ENCODE measurements around the gene PTPRM. TPM values are rescaled to one million over a fixed set of nuclear protein-coding genes. Genes with fewer than 3 reads are reported as not detected.

PTPRM gene
- polyA plus RNA-seq, 3 donors, result 0.04 to 2.1 (median 0.66) TPM

GRCh38 chr18:8097399-8097798, 530.3 kb downstream of the PTPRM start:
- Mint-ChIP-seq H3K27ac (no peak overlapping the region), H3K4me3 (no peak overlapping the region), H3K9me3 (peaks cover 2 to 14% (median 5%) of the 10 kb centered on the region in 7 donors), H3K36me3 (no peaks in the 10 kb centered on the region), H3K4me1 (no peaks in the 10 kb centered on the region), H3K27me3 (ENCODE audit: low read depth in 3 of 3) (peaks cover 0 to 3% (median 0%) of the 10 kb centered on the region in 3 donors)
- Histone ChIP-seq H3K27ac (ENCODE audit: low read depth in 1 of 2, low read length in 2 of 2) (no peak overlapping the region), H3K36me3 (replicated peaks in 1 of 2; ENCODE audit: control insufficient read depth in 1 of 2, insufficient read depth in 2 of 2, low read length in 2 of 2) (no peaks in the 10 kb centered on the region), H4K20me1 (ENCODE audit: insufficient read depth, low read length) (no peaks in the 10 kb centered on the region), H3K4me1 (ENCODE audit: control insufficient read depth in 1 of 2, insufficient read depth in 2 of 2, low read length in 2 of 2) (no peaks in the 10 kb centered on the region), H3K4me2 (replicated peaks; ENCODE audit: extremely low read depth, low read length, poor library complexity, severe bottlenecking) (no peak overlapping the region), H3K9ac (ENCODE audit: insufficient read depth, low read length, poor library complexity, severe bottlenecking) (no peak overlapping the region), H3K9me3 (replicated peaks in 1 of 2; ENCODE audit: control insufficient read depth in 1 of 2, insufficient read depth in 1 of 2, low read length in 2 of 2) (peaks cover 0 to 8% of the 10 kb centered on the region in 2 donors), H3K79me2 (ENCODE audit: insufficient read depth, low read length) (no peaks in the 10 kb centered on the region), H3K4me3 (replicated peaks in 1 of 3; ENCODE audit: low read depth in 2 of 3, low read length in 3 of 3) (no peak overlapping the region), H2AFZ (ENCODE audit: insufficient read depth, low read depth, low read length, poor library complexity, severe bottlenecking) (no peak overlapping the region), H3K27me3 (ENCODE audit: control insufficient read depth in 2 of 2, insufficient read depth in 2 of 2, low read length in 2 of 2) (no peaks in the 10 kb centered on the region)
- TF ChIP-seq CTCF (IDR thresholded peaks at IDR 0.05), result no peak
- no peak for DNase-seq
- intact Hi-C loops (cut with micrococcal nuclease), result no loop called here

GRCh38 chr18:8097927-8098326, 530.8 kb downstream of the PTPRM start:
- TF ChIP-seq CTCF (IDR thresholded peaks at IDR 0.05), result no peak
- Histone ChIP-seq H2AFZ (ENCODE audit: insufficient read depth, low read depth, low read length, poor library complexity, severe bottlenecking) (no peak overlapping the region), H3K4me3 (replicated peaks in 1 of 3; ENCODE audit: low read depth in 2 of 3, low read length in 3 of 3) (no peak overlapping the region), H3K9me3 (replicated peaks in 1 of 2; ENCODE audit: control insufficient read depth in 1 of 2, insufficient read depth in 1 of 2, low read length in 2 of 2) (peaks cover 0 to 8% of the 10 kb centered on the region in 2 donors), H3K27me3 (ENCODE audit: control insufficient read depth in 2 of 2, insufficient read depth in 2 of 2, low read length in 2 of 2) (no peaks in the 10 kb centered on the region), H3K9ac (ENCODE audit: insufficient read depth, low read length, poor library complexity, severe bottlenecking) (no peak overlapping the region), H3K79me2 (ENCODE audit: insufficient read depth, low read length) (no peaks in the 10 kb centered on the region), H3K4me1 (ENCODE audit: control insufficient read depth in 1 of 2, insufficient read depth in 2 of 2, low read length in 2 of 2) (no peaks in the 10 kb centered on the region), H3K27ac (ENCODE audit: low read depth in 1 of 2, low read length in 2 of 2) (no peak overlapping the region), H3K36me3 (replicated peaks in 1 of 2; ENCODE audit: control insufficient read depth in 1 of 2, insufficient read depth in 2 of 2, low read length in 2 of 2) (no peaks in the 10 kb centered on the region), H3K4me2 (replicated peaks; ENCODE audit: extremely low read depth, low read length, poor library complexity, severe bottlenecking) (no peak overlapping the region), H4K20me1 (ENCODE audit: insufficient read depth, low read length) (no peaks in the 10 kb centered on the region)
- Mint-ChIP-seq H3K9me3 (peaks cover 5 to 11% (median 7%) of the 10 kb centered on the region in 7 donors), H3K27ac (no peak overlapping the region), H3K4me1 (no peaks in the 10 kb centered on the region), H3K27me3 (ENCODE audit: low read depth in 3 of 3) (peaks cover 0 to 3% (median 0%) of the 10 kb centered on the region in 3 donors), H3K36me3 (no peaks in the 10 kb centered on the region), H3K4me3 (no peak overlapping the region)
- DNase-seq, result no peak
- WGBS (ENCODE audit: insufficient coverage), result no CpG with 5 or more reads among the region's 1 CpG
- intact Hi-C loops (cut with micrococcal nuclease), result no loop called here
